GM10847 (cell line): ENCODE data around the gene DSC2.

ENCODE experiments used
- POLR2A ChIP-seq: IDR thresholded peaks from 2 replicates; pipeline ENCODE4 v1.6.1; 2011; ENCODE audit not compliant: insufficient read length; ENCODE audit errors: extremely low read depth

The DSC2 gene

GRCh38 chr18:31101183-31102024, 817 bp downstream of the DSC2 start:
- TF ChIP-seq POLR2A, result no peak

GRCh38 chr18:31100436-31101182, 1.6 kb downstream of the DSC2 start:
- no peak for TF ChIP-seq POLR2A

- no peak for TF ChIP-seq POLR2A
Observed at GRCh38 chr18:31099450-31100230, 2.6 kb downstream of the DSC2 start.

- TF ChIP-seq POLR2A, result no peak
Observed at GRCh38 chr18:31098878-31099277, 3.3 kb downstream of the DSC2 start.

- no peak for TF ChIP-seq POLR2A
Observed at GRCh38 chr18:31097666-31098065, 4.6 kb downstream of the DSC2 start.

- no peak for TF ChIP-seq POLR2A
Observed at GRCh38 chr18:31093880-31094279, 8.3 kb downstream of the DSC2 start.

GRCh38 chr18:31093294-31093693, 8.9 kb downstream of the DSC2 start:
- TF ChIP-seq POLR2A, result no peak

GRCh38 chr18:31091350-31091749, 10.9 kb downstream of the DSC2 start:
- no peak for TF ChIP-seq POLR2A

- no peak for TF ChIP-seq POLR2A
Observed at GRCh38 chr18:31088532-31088931, 13.7 kb downstream of the DSC2 start.

- TF ChIP-seq POLR2A, result no peak
Observed at GRCh38 chr18:31079973-31080372, 22.2 kb downstream of the DSC2 start.

- no peak for TF ChIP-seq POLR2A
Observed at GRCh38 chr18:31077878-31078277, 24.3 kb downstream of the DSC2 start.

- TF ChIP-seq POLR2A, result no peak
Observed at GRCh38 chr18:31072175-31072574, 30.0 kb downstream of the DSC2 start.

GRCh38 chr18:31070206-31070605, 32.0 kb downstream of the DSC2 start:
- TF ChIP-seq POLR2A, result no peak

- TF ChIP-seq POLR2A, result no peak
Observed at GRCh38 chr18:31066266-31066665, 36.0 kb downstream of the DSC2 start.

GRCh38 chr18:31065036-31065773, 37.0 kb downstream of the DSC2 start:
- TF ChIP-seq POLR2A, result no peak

- no peak for TF ChIP-seq POLR2A
Observed at GRCh38 chr18:31064130-31064529, 38.1 kb downstream of the DSC2 start.

- TF ChIP-seq POLR2A, result no peak
Observed at GRCh38 chr18:31061945-31062344, 40.3 kb downstream of the DSC2 start.
